Measurements from ENCODE around the gene FBXW8.

Gene FBXW8

GRCh38 chr12:116943419-116944372 lies 32.9 kb downstream of the FBXW8 start:
- DNase-seq (no peak), ATAC-seq (replicated peaks) (no peak)
- Mint-ChIP-seq H3K27me3 (no peaks in the 10 kb centered on the region), H3K36me3 (peaks cover 51 to 66% of the 10 kb centered on the region in 2 donors), H3K9me3 (peaks cover 3 to 10% of the 10 kb centered on the region in 2 donors), H3K4me3 (no peak overlapping the region), H3K27ac (no peak overlapping the region), H3K4me1 (peaks cover 0 to 4% of the 10 kb centered on the region in 2 donors)

GRCh38 chr12:116945886-116946550 lies 35.3 kb downstream of the FBXW8 start:
- H3K4me3 Mint-ChIP-seq, result no peak overlapping the region
- H3K27me3 Mint-ChIP-seq, result no peaks in the 10 kb centered on the region
- peaks cover 57 to 70% of the 10 kb centered on the region in 2 donors for H3K36me3 Mint-ChIP-seq
- peak overlapping the region; percentile 26 for H3K27ac Mint-ChIP-seq
- no peak for ATAC-seq (replicated peaks)
- no peak for DNase-seq
- H3K9me3 Mint-ChIP-seq, result peaks cover 3 to 10% of the 10 kb centered on the region in 2 donors
- no peaks in the 10 kb centered on the region for H3K4me1 Mint-ChIP-seq

GRCh38 chr12:116948298-116948697 lies 37.5 kb downstream of the FBXW8 start:
- Mint-ChIP-seq H3K36me3 (peaks cover 54 to 68% of the 10 kb centered on the region in 2 donors), H3K27ac (no peak overlapping the region)

GRCh38 chr12:116950628-116951325 lies 40.0 kb downstream of the FBXW8 start:
- no peak for DNase-seq
- no peaks in the 10 kb centered on the region for H3K27me3 Mint-ChIP-seq
- H3K27ac Mint-ChIP-seq, result no peak overlapping the region
- peaks cover 47 to 54% of the 10 kb centered on the region in 2 donors for H3K36me3 Mint-ChIP-seq
- no peaks in the 10 kb centered on the region for H3K9me3 Mint-ChIP-seq
- H3K4me3 Mint-ChIP-seq, result no peak overlapping the region
- H3K4me1 Mint-ChIP-seq, result peaks cover 0 to 4% of the 10 kb centered on the region in 2 donors
- no peak for ATAC-seq (replicated peaks)

More at GRCh38 chr12:116948298-116948697, 37.5 kb downstream of the FBXW8 start:
- DNase-seq (no peak), ATAC-seq (replicated peaks) (no peak)
- Mint-ChIP-seq H3K9me3 (peaks cover under 1 to 2% of the 10 kb centered on the region in 2 donors), H3K4me3 (no peak overlapping the region), H3K4me1 (no peaks in the 10 kb centered on the region), H3K27me3 (no peaks in the 10 kb centered on the region)

- Mint-ChIP-seq H3K4me1 (peaks cover 0 to 9% of the 10 kb centered on the region in 2 donors), H3K27me3 (no peaks in the 10 kb centered on the region), H3K9me3 (no peaks in the 10 kb centered on the region), H3K36me3 (peaks cover 24 to 27% of the 10 kb centered on the region in 2 donors), H3K27ac (no peak overlapping the region), H3K4me3 (no peak overlapping the region)
- DNase-seq, result no peak
- no peak for ATAC-seq (replicated peaks)
Observed at GRCh38 chr12:116954710-116955381, 44.1 kb downstream of the FBXW8 start.

GRCh38 chr12:116955382-116956021 lies 44.8 kb downstream of the FBXW8 start:
- peaks cover 21 to 24% of the 10 kb centered on the region in 2 donors for H3K36me3 Mint-ChIP-seq
- H3K4me3 Mint-ChIP-seq, result no peak overlapping the region

GRCh38 chr12:116958402-116959197 lies 47.9 kb downstream of the FBXW8 start:
- peaks cover 14 to 17% of the 10 kb centered on the region in 2 donors for H3K36me3 Mint-ChIP-seq
- H3K4me1 Mint-ChIP-seq, result peaks cover 20 to 40% of the 10 kb centered on the region in 2 donors
- ATAC-seq (replicated peaks), result no peak
- no peak overlapping the region for H3K4me3 Mint-ChIP-seq
- no peak for DNase-seq
- no peaks in the 10 kb centered on the region for H3K27me3 Mint-ChIP-seq
- no peaks in the 10 kb centered on the region for H3K9me3 Mint-ChIP-seq
- H3K27ac Mint-ChIP-seq, result no peak overlapping the region

More at GRCh38 chr12:116955382-116956021, 44.8 kb downstream of the FBXW8 start:
- ATAC-seq (replicated peaks), result no peak
- peaks cover 4 to 15% of the 10 kb centered on the region in 2 donors for H3K4me1 Mint-ChIP-seq
- no peaks in the 10 kb centered on the region for H3K27me3 Mint-ChIP-seq
- no peak for DNase-seq
- no peaks in the 10 kb centered on the region for H3K9me3 Mint-ChIP-seq
- H3K27ac Mint-ChIP-seq, result no peak overlapping the region

- Mint-ChIP-seq H3K27me3 (no peaks in the 10 kb centered on the region), H3K9me3 (no peaks in the 10 kb centered on the region), H3K4me1 (peaks cover 20 to 40% of the 10 kb centered on the region in 2 donors), H3K27ac (no peak overlapping the region), H3K4me3 (no peak overlapping the region), H3K36me3 (peaks cover 14 to 22% of the 10 kb centered on the region in 2 donors)
- DNase-seq (no peak), ATAC-seq (replicated peaks) (no peak)
Observed at GRCh38 chr12:116959198-116959460, 48.4 kb downstream of the FBXW8 start.

GRCh38 chr12:116959845-116960514 lies 49.2 kb downstream of the FBXW8 start:
- H3K36me3 Mint-ChIP-seq, result peaks cover 11 to 30% of the 10 kb centered on the region in 2 donors
- H3K27ac Mint-ChIP-seq, result no peak overlapping the region
- H3K4me3 Mint-ChIP-seq, result no peak overlapping the region
- H3K27me3 Mint-ChIP-seq, result no peaks in the 10 kb centered on the region
- peak; percentile 14 for DNase-seq
- H3K4me1 Mint-ChIP-seq, result peaks cover 20 to 36% of the 10 kb centered on the region in 2 donors
- no peaks in the 10 kb centered on the region for H3K9me3 Mint-ChIP-seq
- peak; percentile 91 to 96 for ATAC-seq (replicated peaks)

GRCh38 chr12:116962197-116962596 lies 51.4 kb downstream of the FBXW8 start:
- DNase-seq (no peak), ATAC-seq (replicated peaks) (peak; percentile 41 to 58)
- Mint-ChIP-seq H3K9me3 (no peaks in the 10 kb centered on the region), H3K4me3 (peak overlapping the region in 1 of 2 donors; percentile 52), H3K4me1 (peaks cover 20 to 36% of the 10 kb centered on the region in 2 donors), H3K27me3 (no peaks in the 10 kb centered on the region), H3K36me3 (peaks cover 8 to 29% of the 10 kb centered on the region in 2 donors), H3K27ac (peak overlapping the region; percentile 80)

GRCh38 chr12:116962783-116963356 lies 52.1 kb downstream of the FBXW8 start:
- ATAC-seq (replicated peaks), result no peak
- Mint-ChIP-seq H3K27me3 (no peaks in the 10 kb centered on the region), H3K4me1 (peaks cover 20 to 36% of the 10 kb centered on the region in 2 donors), H3K9me3 (no peaks in the 10 kb centered on the region), H3K4me3 (no peak overlapping the region), H3K36me3 (peaks cover 13 to 35% of the 10 kb centered on the region in 2 donors), H3K27ac (peak overlapping the region; percentile 51)
- DNase-seq, result no peak

Measured in stimulated activated naive B cell treated with anti-CD40 and anti-IgM and Interleukin-4, amounts not matched to agents 10 μg/mL and 1 μg/mL and 100 μg/mL, for 72 hours (primary cell).